ENCODE data around the gene PTGES3L. TPM values are rescaled to one million over a fixed set of nuclear protein-coding genes. Genes with fewer than 3 reads are reported as not detected.

Gene PTGES3L
- polyA plus RNA-seq, 1 experiment, result 3.3 TPM

GRCh38 chr17:43020789-43021740, 41.2 kb upstream of the PTGES3L start:
- CTCF ChIA-PET, result interaction anchor here (0.6 to 1.0 kb wide), 3 partner anchors 19 to 402 kb away, joined by 3 read pairs; no protein-coding TSS in a partner anchor
- TF ChIP-seq CTCF (IDR thresholded peaks at IDR 0.05; ENCODE audit: insufficient read depth, low read depth, low read length), result no peak
- peaks cover 14% of the 10 kb centered on the region for H3K36me3 ChIP-seq (ENCODE audit: control insufficient read depth, insufficient read depth, low read length)
- H3K27me3 ChIP-seq (ENCODE audit: control insufficient read depth, insufficient read depth, low read length), result peaks cover 2% of the 10 kb centered on the region; the same call in 1 of the 2 replicates
- peak overlapping the region; percentile 100 for H3K4me3 ChIP-seq (ENCODE audit: low read depth, low read length)
- no peak for DNase-seq (ENCODE audit: low read depth)
- POLR2A ChIA-PET, result no interaction called here

GRCh38 chr17:43020030-43020621, 40.2 kb upstream of the PTGES3L start:
- no peak for DNase-seq (ENCODE audit: low read depth)
- H3K27me3 ChIP-seq (ENCODE audit: control insufficient read depth, insufficient read depth, low read length), result peaks cover 2% of the 10 kb centered on the region; the same call in 1 of the 2 replicates
- H3K4me3 ChIP-seq (ENCODE audit: low read depth, low read length), result no peak overlapping the region
- H3K36me3 ChIP-seq (ENCODE audit: control insufficient read depth, insufficient read depth, low read length), result peaks cover 19% of the 10 kb centered on the region
- ChIA-PET POLR2A (no interaction called here), CTCF (interaction anchor here (0.9 to 1.0 kb wide), 2 partner anchors 18 to 177 kb away, joined by 3 read pairs; no protein-coding TSS in a partner anchor)
- TF ChIP-seq CTCF (IDR thresholded peaks at IDR 0.05; ENCODE audit: insufficient read depth, low read depth, low read length), result no peak

- Histone ChIP-seq H3K4me3 (ENCODE audit: low read depth, low read length) (no peak overlapping the region), H3K36me3 (ENCODE audit: control insufficient read depth, insufficient read depth, low read length) (peaks cover 22% of the 10 kb centered on the region), H3K27me3 (ENCODE audit: control insufficient read depth, insufficient read depth, low read length) (no peaks in the 10 kb centered on the region)
- no peak for DNase-seq (ENCODE audit: low read depth)
- TF ChIP-seq CTCF (IDR thresholded peaks at IDR 0.05; ENCODE audit: insufficient read depth, low read depth, low read length), result no peak
- ChIA-PET POLR2A (no interaction called here), CTCF (interaction anchor here (1.0 kb wide), 1 partner anchor 9 kb away, joined by 4 read pairs; no protein-coding TSS in a partner anchor)
Observed at GRCh38 chr17:43019418-43019817, 39.5 kb upstream of the PTGES3L start.

- DNase-seq (ENCODE audit: low read depth), result no peak
- POLR2A ChIA-PET, result no interaction called here
- CTCF ChIA-PET, result interaction anchor here (1.0 kb wide), 1 partner anchor 8 kb away, joined by 4 read pairs; no protein-coding TSS in a partner anchor
- TF ChIP-seq CTCF (IDR thresholded peaks at IDR 0.05; ENCODE audit: insufficient read depth, low read depth, low read length), result no peak
- no peaks in the 10 kb centered on the region for H3K27me3 ChIP-seq (ENCODE audit: control insufficient read depth, insufficient read depth, low read length)
- H3K36me3 ChIP-seq (ENCODE audit: control insufficient read depth, insufficient read depth, low read length), result peaks cover 26% of the 10 kb centered on the region
- H3K4me3 ChIP-seq (ENCODE audit: low read depth, low read length), result no peak overlapping the region
Observed at GRCh38 chr17:43018932-43019331, 39.1 kb upstream of the PTGES3L start.

Data from BJ (cell line).